Neuronal stem cell (in vitro differentiated cells): Measurements from ENCODE around the gene SLC6A1.

Source experiments
- DNase-seq: peaks from one replicate; pipeline ENCODE4 v3.0.0-alpha.2; 2013; ENCODE audit warnings: low spot score
- H2AFZ ChIP-seq: one replicate; pipeline ENCODE4 v1.6.1; 2013; ENCODE audit warnings: mild to moderate bottlenecking, low read length, inconsistent platforms
- H2AK5ac ChIP-seq: 2 replicates; pipeline ENCODE4 v1.6.1; 2013; ENCODE audit warnings: low read depth, mild to moderate bottlenecking, inconsistent platforms, low read length, moderate library complexity, mixed read lengths
- H2BK120ac ChIP-seq: 2 replicates; pipeline ENCODE4 v1.6.1; 2013; ENCODE audit warnings: low read depth, mild to moderate bottlenecking, inconsistent platforms, low read length, moderate library complexity, mixed read lengths
- H2BK12ac ChIP-seq: one replicate; pipeline ENCODE4 v1.6.1; 2013; ENCODE audit warnings: low read length, inconsistent platforms
- H2BK15ac ChIP-seq: 2 replicates; pipeline ENCODE4 v1.6.1; 2013; ENCODE audit warnings: mild to moderate bottlenecking, low read length, inconsistent platforms, mixed read lengths
- H2BK5ac ChIP-seq: one replicate; pipeline ENCODE4 v1.6.1; 2013; ENCODE audit warnings: inconsistent platforms, mild to moderate bottlenecking, low read length, moderate library complexity
- H3K14ac ChIP-seq: one replicate; pipeline ENCODE4 v1.6.1; 2013; ENCODE audit warnings: low read length, inconsistent platforms
- H3K18ac ChIP-seq: 2 replicates; pipeline ENCODE4 v1.6.1; 2013; ENCODE audit warnings: low read length, inconsistent platforms
- H3K23ac ChIP-seq: 2 replicates; pipeline ENCODE4 v1.6.1; 2013; ENCODE audit warnings: low read depth, mild to moderate bottlenecking, mixed read lengths, low read length, inconsistent platforms; ENCODE audit not compliant: poor library complexity
- H3K27ac ChIP-seq: replicated peaks from 3 replicates; pipeline ENCODE4 v1.5.1; 2013; ENCODE audit warnings: low read length, inconsistent platforms
- H3K27me3 ChIP-seq, 3 experiments: 2 replicates each; pipeline ENCODE4 v1.6.1; 2013; ENCODE audit warnings: low read length in 3 of 3, mild to moderate bottlenecking in 2 of 3, inconsistent platforms in 1 of 3, low read depth in 1 of 3, mixed read lengths in 1 of 3, moderate library complexity in 1 of 3; ENCODE audit not compliant: control insufficient read depth in 3 of 3, insufficient read depth in 3 of 3
- H3K36me3 ChIP-seq, 2 donors: replicated peaks in 1 of 2; 2 replicates each; pipeline ENCODE4 v1.6.1; 2013; ENCODE audit warnings: low read length in 2 of 2; ENCODE audit not compliant: control insufficient read depth in 2 of 2, insufficient read depth in 2 of 2
- H3K4ac ChIP-seq: 2 replicates; pipeline ENCODE4 v1.6.1; 2013; ENCODE audit warnings: inconsistent platforms, mild to moderate bottlenecking, low read length, moderate library complexity
- H3K4me1 ChIP-seq, 2 donors: 1 replicate in 1 of 2; 2 replicates in 1 of 2; pipeline ENCODE4 v1.6.1; 2013; ENCODE audit warnings: low read length in 2 of 2, low read depth in 1 of 2; ENCODE audit not compliant: control insufficient read depth in 2 of 2, insufficient read depth in 1 of 2
- H3K4me2 ChIP-seq: one replicate; pipeline ENCODE4 v1.6.1; 2013; ENCODE audit warnings: mild to moderate bottlenecking, low read length, inconsistent platforms; ENCODE audit not compliant: insufficient read depth, poor library complexity, severe bottlenecking
- H3K4me3 ChIP-seq, 2 donors: 2 replicates each; pipeline ENCODE4 v1.5.1; 2013; ENCODE audit warnings: low read length in 2 of 2, mild to moderate bottlenecking in 2 of 2, inconsistent platforms in 1 of 2, moderate library complexity in 1 of 2
- H3K79me1 ChIP-seq: one replicate; pipeline ENCODE4 v1.6.1; 2013; ENCODE audit warnings: low read depth, mild to moderate bottlenecking, inconsistent platforms, low read length, moderate library complexity
- H3K9ac ChIP-seq: one replicate; pipeline ENCODE4 v1.6.1; 2013; ENCODE audit warnings: mild to moderate bottlenecking, low read depth, low read length, inconsistent platforms; ENCODE audit not compliant: poor library complexity
- H3K9me3 ChIP-seq, 2 donors: replicated peaks in 1 of 2; 2 replicates each; pipeline versions ENCODE3 to v1.6.1; 2013; ENCODE audit warnings: low read length in 2 of 2, mild to moderate bottlenecking in 2 of 2, inconsistent platforms in 1 of 2, low read depth in 1 of 2, mixed read lengths in 1 of 2, moderate library complexity in 1 of 2; ENCODE audit not compliant: control insufficient read depth in 2 of 2, insufficient read depth in 1 of 2
- H4K8ac ChIP-seq: one replicate; pipeline ENCODE4 v1.6.1; 2013; ENCODE audit warnings: low read depth, mild to moderate bottlenecking, inconsistent platforms, low read length, moderate library complexity
- H4K91ac ChIP-seq: one replicate; pipeline ENCODE4 v1.6.1; 2013; ENCODE audit warnings: low read length, low read depth, mild to moderate bottlenecking, inconsistent platforms; ENCODE audit not compliant: poor library complexity
- WGBS, 2 donors: extraction: QIAGEN DNeasy Blood & Tissue Kit; methylation state at CpG; one replicate each; pipeline ENCODE4 v1.1.7; 2013; ENCODE audit warnings: missing lambda C conversion rate in 2 of 2, mixed read lengths in 1 of 2; ENCODE audit not compliant: insufficient read length in 2 of 2, insufficient replicate concordance in 1 of 2; ENCODE audit errors: extremely low coverage in 2 of 2; 5-methylcytosine and 5-hydroxymethylcytosine counted together

The SLC6A1 gene

GRCh38 chr3:11076711-11077110 lies 84.2 kb downstream of the SLC6A1 start:
- no CpG with 5 or more reads among the region's 6 CpGs for WGBS, 2 donors
- Histone ChIP-seq H4K8ac (no peak overlapping the region), H4K91ac (no peak overlapping the region), H2BK120ac (no peak overlapping the region), H3K23ac (no peak overlapping the region), H2AK5ac (no peak overlapping the region), H3K4me3 (no peak overlapping the region), H3K27me3 (no peaks in the 10 kb centered on the region), H3K14ac (no peak overlapping the region), H2AFZ (no peak overlapping the region), H3K4me2 (no peak overlapping the region), H3K27ac (no peak overlapping the region), H3K9me3 (peaks cover 0 to 2% of the 10 kb centered on the region in 2 donors), H2BK12ac (no peak overlapping the region), H3K4ac (no peak overlapping the region), H2BK5ac (no peak overlapping the region), H3K79me1 (no peaks in the 10 kb centered on the region), H3K4me1 (no peaks in the 10 kb centered on the region), H2BK15ac (no peak overlapping the region), H3K36me3 (no peaks in the 10 kb centered on the region), H3K18ac (no peak overlapping the region), H3K9ac (no peak overlapping the region)
- no peak for DNase-seq

- WGBS, 2 donors = no CpG with 5 or more reads among the region's 2 CpGs
- no peaks in the 10 kb centered on the region for H3K79me1 ChIP-seq
- no peak overlapping the region for H2BK120ac ChIP-seq
- no peak overlapping the region for H2AK5ac ChIP-seq
- H3K27ac ChIP-seq = no peak overlapping the region
- DNase-seq = no peak
- H2BK5ac ChIP-seq = no peak overlapping the region
- H3K9me3 ChIP-seq = peaks cover 0 to 1% of the 10 kb centered on the region in 2 donors
- H3K14ac ChIP-seq = no peak overlapping the region
- H3K23ac ChIP-seq = no peak overlapping the region
- H3K18ac ChIP-seq = no peak overlapping the region
- no peak overlapping the region for H2AFZ ChIP-seq
- no peak overlapping the region for H3K9ac ChIP-seq
- H3K4ac ChIP-seq = no peak overlapping the region
- no peaks in the 10 kb centered on the region for H3K36me3 ChIP-seq
- no peak overlapping the region for H3K4me2 ChIP-seq
- H2BK12ac ChIP-seq = no peak overlapping the region
- H3K4me3 ChIP-seq = no peak overlapping the region
- H2BK15ac ChIP-seq = no peak overlapping the region
- no peak overlapping the region for H4K91ac ChIP-seq
- no peaks in the 10 kb centered on the region for H3K27me3 ChIP-seq
- no peaks in the 10 kb centered on the region for H3K4me1 ChIP-seq
- no peak overlapping the region for H4K8ac ChIP-seq
These were observed 84.9 kb downstream of the SLC6A1 start for GRCh38 chr3:11077466-11077865.

GRCh38 chr3:11078826-11079515 lies 86.4 kb downstream of the SLC6A1 start:
- Histone ChIP-seq H2BK120ac (no peak overlapping the region), H3K79me1 (no peaks in the 10 kb centered on the region), H4K91ac (no peak overlapping the region), H4K8ac (no peak overlapping the region), H3K27ac (no peak overlapping the region), H2BK5ac (no peak overlapping the region), H3K9me3 (peaks cover 0 to 1% of the 10 kb centered on the region in 2 donors), H3K18ac (no peak overlapping the region), H3K36me3 (no peaks in the 10 kb centered on the region), H3K27me3 (no peaks in the 10 kb centered on the region), H3K4ac (no peak overlapping the region), H2AK5ac (no peak overlapping the region), H3K23ac (no peak overlapping the region), H3K14ac (no peak overlapping the region), H3K4me2 (no peak overlapping the region), H3K4me1 (no peaks in the 10 kb centered on the region), H2AFZ (no peak overlapping the region), H3K4me3 (no peak overlapping the region), H2BK15ac (no peak overlapping the region), H2BK12ac (no peak overlapping the region), H3K9ac (no peak overlapping the region)
- DNase-seq = no peak
- no CpG with 5 or more reads among the region's 5 CpGs for WGBS, 2 donors

- H3K4ac ChIP-seq = no peak overlapping the region
These were observed 87.9 kb downstream of the SLC6A1 start for GRCh38 chr3:11080492-11080891.

More at GRCh38 chr3:11080492-11080891, 87.9 kb downstream of the SLC6A1 start:
- Histone ChIP-seq H2AFZ (no peak overlapping the region), H2BK12ac (no peak overlapping the region), H3K79me1 (no peaks in the 10 kb centered on the region), H2BK15ac (no peak overlapping the region), H3K18ac (no peak overlapping the region), H4K8ac (no peak overlapping the region), H3K36me3 (no peaks in the 10 kb centered on the region), H3K4me1 (no peaks in the 10 kb centered on the region), H2BK120ac (no peak overlapping the region), H3K14ac (no peak overlapping the region), H3K9ac (no peak overlapping the region), H3K27ac (no peak overlapping the region), H3K4me2 (no peak overlapping the region), H3K23ac (no peak overlapping the region), H2BK5ac (no peak overlapping the region), H4K91ac (no peak overlapping the region), H3K9me3 (peaks cover 0 to 1% of the 10 kb centered on the region in 2 donors), H3K27me3 (no peaks in the 10 kb centered on the region), H2AK5ac (no peak overlapping the region), H3K4me3 (no peak overlapping the region)
- no peak for DNase-seq
- no CpG with 5 or more reads among the region's 5 CpGs for WGBS, 2 donors
